Measurements from ENCODE around the gene UNKL.

GRCh38 chr16:1347962-1348361 lies 66.5 kb downstream of the UNKL start:
- TF ChIP-seq EZH2phosphoT487 (IDR thresholded peaks at IDR 0.05; ENCODE audit: borderline replicate concordance, low read length) (no peak), CTCF (conservative IDR thresholded peaks at IDR 0.05; ENCODE audit: low read depth, low read length) (no peak)
